Activated CD4-positive, alpha-beta T cell treated with anti-CD3 and anti-CD28 coated beads, Interleukin-2, amount 50 U/mL, for 24 hours (primary cell): ENCODE results near the gene CCDC92.

Experiments used
- DNase-seq, 2 donors: peaks; one replicate each; pipeline ENCODE4 v3.0.0-alpha.2; 2020; ENCODE audit warnings: low read depth in 1 of 2, low spot score in 1 of 2

Gene CCDC92, protein sequence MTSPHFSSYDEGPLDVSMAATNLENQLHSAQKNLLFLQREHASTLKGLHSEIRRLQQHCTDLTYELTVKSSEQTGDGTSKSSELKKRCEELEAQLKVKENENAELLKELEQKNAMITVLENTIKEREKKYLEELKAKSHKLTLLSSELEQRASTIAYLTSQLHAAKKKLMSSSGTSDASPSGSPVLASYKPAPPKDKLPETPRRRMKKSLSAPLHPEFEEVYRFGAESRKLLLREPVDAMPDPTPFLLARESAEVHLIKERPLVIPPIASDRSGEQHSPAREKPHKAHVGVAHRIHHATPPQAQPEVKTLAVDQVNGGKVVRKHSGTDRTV

GRCh38 chr12:123972457-123973401 is at the start of gene CCDC92, which contains the start of gene ZNF664:
CCDC92 (minus strand) TSS chr12:123972831; CDS start chr12:123944305, 28,526 bp downstream.
ZNF664 (plus strand) TSS chr12:123973215; CDS start chr12:124012145, 38,930 bp downstream.
- DNase-seq = peak; percentile 87 to 89

GRCh38 chr12:124022161-124022560 is 49.5 kb upstream of the CCDC92 start:
- no peak for DNase-seq

GRCh38 chr12:124021007-124021406 is 48.4 kb upstream of the CCDC92 start:
- DNase-seq = no peak

DNA sequence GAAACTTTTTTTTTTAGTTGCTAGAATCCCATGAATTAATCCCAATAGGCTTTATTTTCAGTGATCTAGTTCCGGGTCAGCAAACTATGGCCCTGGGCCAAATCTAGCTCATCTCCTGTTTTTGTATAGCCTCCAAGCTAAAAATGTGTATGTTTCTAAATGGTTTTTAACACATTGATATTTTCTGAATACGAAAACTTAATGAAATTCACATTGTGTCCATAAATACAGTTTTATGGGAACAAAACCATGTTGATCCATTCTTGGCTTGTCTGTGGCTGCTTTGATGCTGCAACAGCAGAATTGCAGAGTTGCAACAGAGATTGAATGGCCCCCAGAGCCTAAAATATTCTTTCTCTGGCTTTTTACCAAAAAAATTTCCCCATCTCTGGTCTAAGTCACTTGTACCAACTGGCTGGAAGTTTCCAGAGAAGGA is 47.9 kb upstream of the CCDC92 start:
- DNase-seq = no peak

- DNase-seq = no peak
Observed at GRCh38 chr12:124019115-124019514, 46.5 kb upstream of the CCDC92 start.

GRCh38 chr12:124018539-124018938 is 45.9 kb upstream of the CCDC92 start:
- no peak for DNase-seq

DNA sequence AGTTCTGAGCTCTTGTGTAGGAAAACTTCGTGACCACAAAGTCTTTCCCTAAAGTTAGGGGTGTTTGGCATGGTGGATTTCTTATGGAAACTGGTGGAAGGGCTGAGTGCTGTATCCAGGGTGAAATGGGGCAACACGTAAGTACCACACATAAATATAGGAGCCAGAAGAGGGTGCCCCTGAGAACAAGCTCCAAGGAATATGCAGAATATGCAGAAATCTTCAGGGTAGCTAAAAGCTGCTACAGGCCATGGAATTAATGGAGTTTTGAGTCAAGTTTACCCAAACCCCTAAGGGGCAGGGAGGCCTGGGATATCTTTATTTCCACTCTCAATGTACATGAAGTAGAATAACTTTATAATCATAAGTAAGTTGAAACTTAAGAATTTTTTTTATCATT is 44.4 kb upstream of the CCDC92 start:
- no peak for DNase-seq

- no peak for DNase-seq
Observed at GRCh38 chr12:124015494-124016461, 43.1 kb upstream of the CCDC92 start.

DNA sequence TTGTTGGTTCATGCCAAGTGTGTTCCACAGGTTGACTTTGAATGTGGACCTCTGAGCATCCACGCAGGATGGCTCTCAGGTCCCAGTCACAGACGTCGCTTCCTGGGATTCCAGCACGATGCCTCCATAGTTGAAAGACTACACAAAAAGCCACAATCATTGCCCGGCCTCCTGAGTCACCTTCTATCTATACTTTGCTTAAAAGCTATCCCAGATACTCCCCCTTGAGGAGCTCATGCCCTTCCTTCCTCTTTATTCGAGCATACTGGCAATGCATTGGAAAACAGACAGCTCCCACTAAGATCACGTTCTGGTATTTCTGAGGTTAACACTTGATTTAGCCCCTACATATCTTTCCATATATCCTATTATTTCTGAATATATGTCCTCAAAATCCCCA is 40.4 kb upstream of the CCDC92 start:
- no peak for DNase-seq

DNA sequence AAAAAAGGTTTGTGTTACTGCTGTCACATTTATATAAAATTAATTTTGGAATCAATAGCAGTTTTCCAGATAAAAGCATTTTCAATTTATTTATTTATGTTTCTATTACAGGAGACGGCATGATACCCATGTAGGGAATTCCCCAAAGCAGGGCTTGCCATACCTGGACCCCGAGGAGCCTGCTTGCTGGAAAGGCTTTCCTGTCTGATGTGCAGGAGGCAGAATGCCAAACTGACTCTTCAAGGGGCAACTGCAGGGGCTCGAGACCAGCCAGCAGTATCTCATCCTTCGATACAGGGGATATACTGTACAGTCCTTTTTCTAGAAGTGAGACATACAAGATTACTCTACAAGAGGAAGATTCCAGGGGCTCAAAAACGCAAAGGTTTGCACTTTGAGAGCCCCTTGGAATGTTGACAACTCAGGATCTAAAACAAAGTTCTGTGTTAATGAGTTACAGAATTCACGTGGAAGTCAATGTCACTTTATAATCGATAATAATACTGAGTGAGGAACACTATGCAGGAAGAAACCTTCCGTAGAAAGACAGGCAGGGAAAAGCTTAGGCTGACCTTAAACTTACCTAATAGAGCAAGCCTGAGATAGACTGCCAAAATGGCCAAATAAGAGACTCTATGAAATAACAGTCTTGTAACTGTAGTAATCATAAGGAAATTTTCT is 38.9 kb upstream of the CCDC92 start:
- DNase-seq = no peak

- DNase-seq = no peak
Observed at GRCh38 chr12:124010687-124011086, 38.1 kb upstream of the CCDC92 start.

GRCh38 chr12:124009781-124010180 is 37.1 kb upstream of the CCDC92 start:
- no peak for DNase-seq

- DNase-seq = no peak
Observed at GRCh38 chr12:124008595-124008994, 36.0 kb upstream of the CCDC92 start.

GRCh38 chr12:124007826-124008570 is 35.4 kb upstream of the CCDC92 start:
- no peak for DNase-seq

- no peak for DNase-seq
Observed at GRCh38 chr12:124006846-124007713, 34.4 kb upstream of the CCDC92 start.

DNA sequence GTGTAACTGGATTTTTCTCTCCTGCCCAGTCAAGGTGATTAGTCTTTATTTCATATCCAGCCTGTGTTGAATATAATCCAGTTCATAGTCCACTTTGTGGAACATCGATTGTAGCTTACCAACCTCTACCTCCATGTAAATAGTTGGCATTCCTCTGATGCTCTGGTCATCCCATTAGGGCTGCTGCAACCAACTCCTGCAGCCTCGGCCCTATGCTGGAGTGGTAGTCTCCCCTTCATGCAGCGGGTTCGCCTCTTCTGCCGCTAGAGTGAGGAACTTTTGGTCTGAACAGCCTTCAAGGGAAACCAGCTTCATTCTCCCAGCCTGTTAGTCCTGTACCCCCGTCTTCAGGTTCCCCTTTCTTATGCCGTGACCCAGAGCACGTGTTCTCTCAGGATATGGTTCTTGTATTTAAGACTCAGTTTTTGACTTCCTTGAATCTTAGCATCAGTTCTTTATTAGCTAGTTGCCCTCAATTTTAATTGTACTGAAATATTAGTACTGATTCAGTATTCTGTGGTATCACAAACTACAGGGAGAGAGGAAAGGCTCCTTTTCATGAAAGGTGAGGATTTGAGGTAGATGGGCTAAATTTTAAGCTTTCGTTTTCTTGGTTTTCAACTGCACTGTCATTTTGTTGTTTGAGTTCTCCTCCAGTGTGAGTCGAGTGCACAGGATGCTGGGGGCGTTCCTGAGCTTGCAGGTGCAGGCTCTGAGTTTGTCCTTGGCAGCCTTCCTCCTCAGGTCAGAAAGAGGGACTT is 33.6 kb upstream of the CCDC92 start:
- DNase-seq = no peak

DNA sequence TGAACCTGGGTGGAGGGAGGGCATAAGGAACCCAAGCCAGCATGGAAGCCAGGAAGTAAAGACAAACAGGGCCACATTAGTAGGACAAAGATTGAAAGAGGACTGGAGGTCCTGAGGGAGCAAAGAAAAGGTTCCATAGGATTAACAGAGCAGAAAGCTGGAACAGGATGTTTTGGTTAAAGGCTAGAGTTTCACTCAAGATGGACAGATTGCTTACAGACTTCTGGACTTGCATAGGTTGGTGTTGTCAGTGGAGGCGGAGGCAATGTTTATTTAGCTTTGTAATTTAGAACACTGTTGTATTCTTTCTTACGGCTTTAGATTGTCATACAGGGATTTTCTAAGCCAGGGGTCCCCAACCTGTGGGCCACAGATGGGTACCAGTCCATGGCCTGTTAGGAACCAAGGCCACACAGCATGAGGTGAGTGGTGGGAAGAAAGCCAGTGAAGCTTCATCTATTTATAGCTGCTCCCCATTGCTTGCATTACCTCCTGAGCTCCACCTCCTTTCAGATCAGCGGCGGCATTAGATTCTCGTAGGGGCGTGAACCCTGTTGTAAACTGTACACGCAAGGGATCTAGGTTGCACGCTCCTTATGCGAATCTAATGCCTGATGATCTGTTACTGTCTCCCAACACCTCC is 31.7 kb upstream of the CCDC92 start:
- no peak for DNase-seq
